Astrocyte (in vitro differentiated cells and primary cell): ENCODE results near the gene WNT4. TPM values are rescaled to one million over a fixed set of nuclear protein-coding genes. Genes with fewer than 3 reads are reported as not detected.

Experiments
- DNase-seq: peaks from one replicate; pipeline ENCODE4 v3.0.0-alpha.2; 2010; ENCODE audit warnings: low read depth
- FAIRE-seq: peaks from 2 replicates; lab custom pipeline; 2011; peaks lifted over from hg19 to GRCh38; lab: Jason Lieb, UNC
- H2AFZ ChIP-seq: 2 replicates; pipeline ENCODE4 v1.6.0; 2012; ENCODE audit warnings: low read depth, low read length, inconsistent platforms
- H3K27ac ChIP-seq: 2 replicates; pipeline ENCODE4 v1.5.1; 2011; ENCODE audit warnings: low read depth, low read length, inconsistent platforms
- H3K27me3 ChIP-seq: 2 replicates; pipeline ENCODE4 v1.6.0; 2011; ENCODE audit warnings: low read length, inconsistent platforms; ENCODE audit not compliant: insufficient read depth
- H3K36me3 ChIP-seq: 2 replicates; pipeline ENCODE4 v1.5.1; 2011; ENCODE audit warnings: low read length, inconsistent platforms; ENCODE audit not compliant: insufficient read depth
- H3K4me1 ChIP-seq: 2 replicates; pipeline ENCODE4 v1.5.1; 2011; ENCODE audit warnings: low read length, inconsistent platforms; ENCODE audit not compliant: insufficient read depth
- H3K4me2 ChIP-seq: 2 replicates; pipeline ENCODE4 v1.6.0; 2012; ENCODE audit warnings: low read length, inconsistent platforms
- H3K4me3 ChIP-seq: 2 replicates; pipeline ENCODE4 v1.5.1; 2011; ENCODE audit warnings: low read depth, mild to moderate bottlenecking, low read length, inconsistent platforms; ENCODE audit not compliant: insufficient read depth
- H3K79me2 ChIP-seq: 2 replicates; pipeline ENCODE4 v1.6.0; 2012; ENCODE audit warnings: mild to moderate bottlenecking, low read length, inconsistent platforms; ENCODE audit not compliant: insufficient read depth
- H3K9ac ChIP-seq: 2 replicates; pipeline ENCODE4 v1.6.0; 2012; ENCODE audit warnings: mild to moderate bottlenecking, low read length, inconsistent platforms
- H3K9me3 ChIP-seq: 2 replicates; pipeline ENCODE4 v1.5.1; 2012; ENCODE audit warnings: low read depth, mild to moderate bottlenecking, low read length, inconsistent platforms; ENCODE audit not compliant: insufficient read depth
- H4K20me1 ChIP-seq: 2 replicates; pipeline ENCODE4 v1.6.0; 2012; ENCODE audit warnings: low read length, inconsistent platforms; ENCODE audit not compliant: insufficient read depth
- H3K27ac Mint-ChIP-seq: one replicate; pipeline ENCODE4 v1.8.0; 2021; ENCODE audit warnings: mild to moderate bottlenecking, mixed read lengths; ENCODE audit not compliant: unreplicated experiment
- H3K27me3 Mint-ChIP-seq: one replicate; pipeline ENCODE4 v1.8.0; 2021; ENCODE audit warnings: low read depth, mixed read lengths; ENCODE audit not compliant: unreplicated experiment
- H3K36me3 Mint-ChIP-seq: one replicate; pipeline ENCODE4 v1.8.0; 2021; ENCODE audit warnings: low read depth, mixed read lengths; ENCODE audit not compliant: unreplicated experiment
- H3K4me1 Mint-ChIP-seq: one replicate; pipeline ENCODE4 v1.8.0; 2021; ENCODE audit warnings: low read depth, mixed read lengths; ENCODE audit not compliant: unreplicated experiment
- H3K4me3 Mint-ChIP-seq: one replicate; pipeline ENCODE4 v1.8.0; 2021; ENCODE audit warnings: mild to moderate bottlenecking, moderate library complexity, mixed read lengths; ENCODE audit not compliant: unreplicated experiment
- H3K9me3 Mint-ChIP-seq: one replicate; pipeline ENCODE4 v1.8.0; 2021; ENCODE audit warnings: mild to moderate bottlenecking, mixed read lengths; ENCODE audit not compliant: unreplicated experiment
- EZH2 ChIP-seq: IDR thresholded peaks from 2 replicates; pipeline ENCODE4 v1.6.1; 2012; ENCODE audit warnings: mild to moderate bottlenecking, low read length, inconsistent platforms; ENCODE audit not compliant: insufficient read depth
- total RNA-seq: library from RNA; stranded (reverse); gene quantifications from 2 replicates; pipeline ENCODE4 v1.2.1, GENCODE V29; 2021
- TF ChIP-seq, protein P1 (sequence below): IDR thresholded peaks from 2 replicates; pipeline ENCODE4 v1.5.1; 2011; ENCODE audit warnings: low read depth, mild to moderate bottlenecking, inconsistent platforms, low read length, moderate library complexity; ENCODE audit not compliant: insufficient read depth

The WNT4 gene
- total RNA-seq, 1 donor from 2014 or later = 1.2 TPM

DNA sequence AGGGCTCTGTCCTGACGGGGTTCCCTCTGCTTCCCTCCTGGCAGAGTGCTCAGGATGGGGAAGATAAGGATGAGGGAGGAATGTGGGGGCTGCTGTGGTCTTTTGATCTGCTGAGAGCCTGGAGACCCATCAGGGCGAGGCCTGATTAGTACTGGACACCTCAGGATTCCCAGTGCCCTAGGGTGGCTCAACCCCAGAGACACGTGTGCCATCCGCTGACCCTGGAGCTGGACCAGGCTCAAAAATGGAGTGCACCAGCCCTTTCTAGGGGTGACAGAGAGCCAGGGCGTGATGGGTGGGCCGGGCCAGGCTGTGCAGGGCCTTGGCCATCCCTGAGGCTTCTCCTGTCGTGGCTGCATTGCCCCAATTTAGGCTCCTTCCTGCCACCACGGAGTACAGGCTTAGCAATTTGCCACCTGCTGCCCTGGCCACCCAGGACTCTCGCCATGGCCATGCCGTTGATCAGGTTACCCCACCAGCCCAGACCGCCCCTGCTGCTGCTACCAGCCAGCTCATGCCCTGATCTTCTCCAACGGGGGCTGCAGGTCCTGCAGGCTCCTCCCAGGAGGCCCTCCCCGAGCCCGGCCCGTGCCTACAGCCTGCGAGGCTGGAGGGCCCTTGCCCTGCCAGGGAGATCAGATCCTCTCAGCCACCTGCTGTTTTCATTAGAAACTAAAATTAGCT, 9.5 kb downstream of the WNT4 start:
- no peak for FAIRE-seq

DNA sequence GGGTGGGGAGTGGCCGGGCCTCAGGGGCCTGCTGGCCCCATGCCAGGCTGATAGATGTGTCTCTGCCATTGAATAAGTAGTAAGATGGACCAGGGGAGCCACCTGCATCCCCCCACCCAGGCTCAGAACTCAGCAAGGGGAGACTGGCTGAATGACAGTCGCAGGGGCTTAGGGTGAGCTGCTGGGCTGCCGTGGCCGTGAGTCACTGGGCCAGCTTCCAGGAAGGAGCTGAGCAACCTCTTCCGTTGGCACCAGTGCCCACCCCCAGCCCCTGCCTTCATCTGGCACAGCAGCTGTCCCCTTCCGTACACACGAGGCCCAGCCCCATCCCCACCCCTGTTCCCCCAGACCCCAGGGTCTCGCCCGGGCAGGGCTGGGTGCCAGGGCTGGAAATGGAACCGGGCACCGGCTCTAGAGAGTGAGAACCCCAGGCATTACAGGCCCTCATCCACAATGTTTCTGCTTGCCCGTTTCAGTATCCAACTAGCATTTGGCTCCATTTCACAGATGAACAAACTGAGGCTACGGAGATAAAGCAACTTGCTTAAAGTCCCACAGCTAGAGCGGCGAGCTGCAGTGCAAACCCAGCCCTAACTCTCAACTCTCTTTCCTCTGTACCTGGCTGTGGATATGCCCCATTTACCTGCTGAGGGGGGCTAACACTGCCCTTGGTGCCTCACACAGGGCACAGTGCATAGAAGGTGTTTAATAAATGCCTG, 10.2 kb downstream of the WNT4 start:
- TF ChIP-seq, protein P1, sequence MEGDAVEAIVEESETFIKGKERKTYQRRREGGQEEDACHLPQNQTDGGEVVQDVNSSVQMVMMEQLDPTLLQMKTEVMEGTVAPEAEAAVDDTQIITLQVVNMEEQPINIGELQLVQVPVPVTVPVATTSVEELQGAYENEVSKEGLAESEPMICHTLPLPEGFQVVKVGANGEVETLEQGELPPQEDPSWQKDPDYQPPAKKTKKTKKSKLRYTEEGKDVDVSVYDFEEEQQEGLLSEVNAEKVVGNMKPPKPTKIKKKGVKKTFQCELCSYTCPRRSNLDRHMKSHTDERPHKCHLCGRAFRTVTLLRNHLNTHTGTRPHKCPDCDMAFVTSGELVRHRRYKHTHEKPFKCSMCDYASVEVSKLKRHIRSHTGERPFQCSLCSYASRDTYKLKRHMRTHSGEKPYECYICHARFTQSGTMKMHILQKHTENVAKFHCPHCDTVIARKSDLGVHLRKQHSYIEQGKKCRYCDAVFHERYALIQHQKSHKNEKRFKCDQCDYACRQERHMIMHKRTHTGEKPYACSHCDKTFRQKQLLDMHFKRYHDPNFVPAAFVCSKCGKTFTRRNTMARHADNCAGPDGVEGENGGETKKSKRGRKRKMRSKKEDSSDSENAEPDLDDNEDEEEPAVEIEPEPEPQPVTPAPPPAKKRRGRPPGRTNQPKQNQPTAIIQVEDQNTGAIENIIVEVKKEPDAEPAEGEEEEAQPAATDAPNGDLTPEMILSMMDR = no peak
- Histone ChIP-seq H3K4me3 (no peak overlapping the region), H2AFZ (no peak overlapping the region), H3K27me3 (peaks cover 3% of the 10 kb centered on the region), H3K9me3 (no peaks in the 10 kb centered on the region), H3K9ac (no peak overlapping the region), H3K36me3 (no peaks in the 10 kb centered on the region), H3K79me2 (no peaks in the 10 kb centered on the region), H3K4me1 (peaks cover 23% of the 10 kb centered on the region), H4K20me1 (peaks cover 74% of the 10 kb centered on the region), H3K4me2 (peak overlapping the region; percentile 28), H3K27ac (no peak overlapping the region)
- DNase-seq (peak; percentile 52), FAIRE-seq (no peak)
- peaks cover 4% of the 10 kb centered on the region for H3K27me3 Mint-ChIP-seq
- H3K36me3 Mint-ChIP-seq = peaks cover 9% of the 10 kb centered on the region
- no peaks in the 10 kb centered on the region for H3K9me3 Mint-ChIP-seq
- H3K27ac Mint-ChIP-seq = peak overlapping the region; percentile 47
- no peak overlapping the region for H3K4me3 Mint-ChIP-seq
- H3K4me1 Mint-ChIP-seq = peaks cover 6% of the 10 kb centered on the region

More for the DNA sequence above, 9.5 kb downstream of the WNT4 start:
- H3K4me3 ChIP-seq = no peak overlapping the region
- no peaks in the 10 kb centered on the region for H3K9me3 Mint-ChIP-seq
- peaks cover 69% of the 10 kb centered on the region for H4K20me1 ChIP-seq
- no peaks in the 10 kb centered on the region for H3K9me3 ChIP-seq
- H3K4me1 ChIP-seq = peaks cover 23% of the 10 kb centered on the region
- no peaks in the 10 kb centered on the region for H3K36me3 ChIP-seq
- no peak overlapping the region for H3K4me3 Mint-ChIP-seq
- peaks cover 13% of the 10 kb centered on the region for H3K4me1 Mint-ChIP-seq
- H3K36me3 Mint-ChIP-seq = peaks cover 10% of the 10 kb centered on the region
- H2AFZ ChIP-seq = no peak overlapping the region
- H3K9ac ChIP-seq = no peak overlapping the region
- H3K27me3 Mint-ChIP-seq = peaks cover 12% of the 10 kb centered on the region
- peak overlapping the region; percentile 47 for H3K27ac Mint-ChIP-seq
- H3K27me3 ChIP-seq = peaks cover 7% of the 10 kb centered on the region
- H3K79me2 ChIP-seq = no peaks in the 10 kb centered on the region
- DNase-seq = no peak
- no peak overlapping the region for H3K27ac ChIP-seq
- H3K4me2 ChIP-seq = no peak overlapping the region
- TF ChIP-seq, protein P1 = no peak
- no peak for TF ChIP-seq EZH2
